GM19240 (cell line): ENCODE measurements around the gene LARP4B.

ENCODE experiments used
- DNase-seq: peaks from one replicate; pipeline ENCODE4 v3.0.0; 2011; ENCODE audit warnings: low spot score; ENCODE audit not compliant: insufficient read length

Gene LARP4B

DNA sequence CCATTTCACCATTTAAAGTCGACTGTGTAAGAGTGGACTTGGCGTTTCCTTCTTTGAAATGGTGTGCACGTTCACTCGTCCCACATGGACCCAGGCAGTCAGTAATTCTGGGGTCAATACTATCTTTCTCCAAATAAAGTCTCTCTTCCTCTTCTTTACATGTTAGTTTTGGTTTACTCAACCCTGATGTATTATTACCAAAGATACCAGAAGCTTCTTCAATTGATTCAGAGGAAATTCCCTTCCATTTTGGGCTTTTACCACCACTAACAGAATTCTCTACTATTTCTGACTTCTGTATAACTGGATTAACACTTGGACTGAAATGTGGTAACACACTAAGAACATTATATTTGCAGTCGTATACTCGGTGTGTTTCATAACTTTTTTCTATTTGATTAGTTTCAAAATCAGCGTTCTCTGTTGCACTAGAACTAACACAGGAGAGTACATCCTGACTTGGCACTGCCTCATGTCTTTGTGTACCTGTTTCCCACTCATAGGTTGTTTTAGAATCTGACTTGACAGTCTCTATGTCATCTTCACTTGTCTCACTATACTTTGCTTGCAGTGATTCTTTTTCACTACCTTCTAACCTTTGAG, 60.8 kb downstream of the LARP4B start:
- DNase-seq, result no peak

GRCh38 chr10:869171-869570, 62.3 kb downstream of the LARP4B start:
- no peak for DNase-seq

- no peak for DNase-seq
Observed at GRCh38 chr10:867807-868206, 63.7 kb downstream of the LARP4B start.

GRCh38 chr10:866577-866941, 64.9 kb downstream of the LARP4B start:
- DNase-seq, result no peak

GRCh38 chr10:865924-866576, 65.5 kb downstream of the LARP4B start:
- no peak for DNase-seq

DNA sequence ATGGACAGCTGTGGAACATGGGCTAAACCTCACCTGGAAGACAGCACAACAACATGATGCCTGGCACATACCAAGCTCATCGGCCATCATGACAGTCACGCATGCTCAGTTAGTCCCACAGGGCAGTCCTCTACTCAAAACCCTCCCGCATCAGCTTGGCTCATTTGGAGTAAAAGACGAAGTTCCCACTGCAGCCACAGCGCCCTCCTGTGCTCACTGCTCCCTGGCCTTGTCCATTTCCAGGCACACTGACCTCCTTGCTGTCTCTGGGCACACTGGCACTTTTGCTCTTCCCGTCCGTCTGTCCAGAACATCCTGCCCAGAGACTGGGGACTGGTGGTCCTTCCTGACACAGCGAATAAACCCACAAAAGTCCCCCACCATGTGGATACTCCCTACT, 66.2 kb downstream of the LARP4B start:
- DNase-seq, result no peak

- DNase-seq, result no peak
Observed at GRCh38 chr10:860519-860918, 71.0 kb downstream of the LARP4B start.

DNA sequence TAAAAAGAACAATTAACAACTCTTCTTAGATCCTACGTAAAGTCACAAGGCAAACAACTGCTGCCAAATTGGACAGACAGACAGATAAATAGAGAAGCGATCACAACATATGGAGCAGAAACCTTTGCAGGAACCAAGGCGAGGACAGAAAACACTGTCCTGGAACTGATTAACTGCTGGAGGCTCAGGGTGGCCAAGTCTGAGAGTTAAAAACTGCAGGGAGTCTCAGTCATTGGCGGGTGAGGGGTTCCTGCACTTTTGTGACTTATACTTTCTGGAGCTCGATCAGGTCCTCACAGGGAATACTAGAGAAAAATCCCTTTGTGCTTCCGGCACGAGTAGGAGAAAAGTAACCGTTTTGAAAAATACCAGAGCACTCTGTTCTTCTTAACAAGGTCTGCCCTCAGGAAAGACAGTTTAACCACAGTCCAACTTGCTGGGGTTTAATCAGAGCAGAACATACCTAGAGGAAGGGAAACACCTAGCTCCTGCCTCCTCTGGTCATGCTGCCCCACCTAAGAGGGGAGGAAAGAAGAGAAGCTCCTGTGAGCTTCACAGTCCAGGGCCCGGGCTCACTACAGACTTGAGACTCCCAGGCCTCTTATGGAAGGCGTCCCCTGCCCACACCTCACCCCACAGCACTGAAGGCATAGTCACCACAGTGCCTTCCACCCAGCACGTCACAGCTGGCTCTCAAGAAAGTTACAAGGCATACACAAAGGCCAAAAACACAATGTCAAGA, 74.9 kb downstream of the LARP4B start:
- no peak for DNase-seq

GRCh38 chr10:855671-856070, 75.8 kb downstream of the LARP4B start:
- DNase-seq, result no peak

DNA sequence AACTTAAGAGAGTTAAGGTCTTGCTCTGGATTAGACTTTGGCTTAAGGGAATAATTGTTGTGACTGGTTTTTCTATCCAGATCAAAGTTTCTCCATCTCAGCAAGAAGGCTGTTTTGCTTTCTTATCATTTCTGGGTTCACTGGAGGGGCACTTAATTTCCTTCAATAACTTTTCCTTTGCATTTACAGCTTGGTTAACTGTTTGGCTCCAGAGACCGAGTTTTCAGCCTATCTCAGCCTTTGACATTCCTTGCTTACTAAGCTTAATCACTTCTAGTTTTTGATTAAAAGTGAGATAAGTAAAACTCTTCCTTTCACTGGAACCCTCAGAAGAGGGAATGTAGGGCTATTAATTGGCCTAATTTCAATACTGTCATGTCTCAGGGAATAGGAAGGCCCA, 76.4 kb downstream of the LARP4B start:
- no peak for DNase-seq

DNA sequence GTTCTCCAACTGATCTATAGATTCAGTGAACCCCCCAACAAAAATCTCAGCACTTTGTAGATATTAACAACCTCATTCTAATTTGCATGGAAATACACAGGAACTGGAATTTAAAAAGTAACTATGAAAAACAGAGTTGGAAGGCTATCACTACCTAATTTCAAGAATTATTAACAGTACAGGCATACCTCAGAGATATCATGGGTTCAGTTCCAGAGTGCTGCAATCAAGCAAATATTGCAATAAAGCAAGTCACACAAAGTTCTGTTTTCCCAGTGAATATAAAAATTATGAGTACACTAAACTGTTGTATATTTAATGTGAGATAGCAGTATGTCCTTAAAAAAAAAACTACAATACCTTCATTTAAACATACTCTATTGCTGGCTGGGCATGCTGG, 78.5 kb downstream of the LARP4B start:
- DNase-seq, result no peak

DNA sequence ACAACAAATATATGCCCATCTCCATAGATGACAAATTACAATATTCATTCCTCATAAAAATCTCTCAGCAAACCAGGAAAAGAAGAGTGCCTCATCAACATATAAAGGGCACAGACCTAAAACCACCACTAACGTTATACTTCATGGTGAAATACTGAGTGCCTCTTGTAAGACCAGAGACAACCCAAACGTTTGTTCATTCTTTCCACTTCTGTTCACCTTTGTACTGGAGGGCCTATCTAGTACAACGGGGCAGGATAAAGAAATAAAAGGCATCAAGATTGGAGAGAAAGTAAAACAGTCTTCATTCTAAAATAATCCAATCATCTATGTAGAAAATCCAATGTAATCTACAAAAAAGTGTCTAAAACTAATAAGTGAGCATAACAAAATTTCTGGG, 79.1 kb downstream of the LARP4B start:
- DNase-seq, result no peak

DNA sequence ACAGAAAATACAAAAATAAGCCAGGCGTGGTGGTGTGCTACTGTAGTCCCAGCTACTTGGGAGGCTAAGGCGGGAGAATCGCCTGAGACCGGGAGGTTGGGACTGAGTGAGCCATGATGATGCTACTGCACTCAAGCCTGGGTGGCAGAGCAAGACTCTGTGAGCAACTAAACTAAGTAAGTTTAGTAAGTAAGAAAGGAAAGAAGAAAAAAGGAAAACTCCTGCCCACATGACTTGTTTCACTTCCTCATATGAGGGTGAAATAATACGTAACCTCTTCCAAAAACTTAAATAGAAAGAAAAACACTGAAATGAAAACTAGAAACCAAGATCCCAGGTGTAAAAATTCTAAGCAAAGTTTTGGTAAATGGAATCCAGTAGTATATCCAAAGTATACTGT, 79.6 kb downstream of the LARP4B start:
- no peak for DNase-seq

- no peak for DNase-seq
Observed at GRCh38 chr10:850093-850492, 81.4 kb downstream of the LARP4B start.

- DNase-seq, result no peak
Observed at GRCh38 chr10:847868-848267, 83.6 kb downstream of the LARP4B start.

DNA sequence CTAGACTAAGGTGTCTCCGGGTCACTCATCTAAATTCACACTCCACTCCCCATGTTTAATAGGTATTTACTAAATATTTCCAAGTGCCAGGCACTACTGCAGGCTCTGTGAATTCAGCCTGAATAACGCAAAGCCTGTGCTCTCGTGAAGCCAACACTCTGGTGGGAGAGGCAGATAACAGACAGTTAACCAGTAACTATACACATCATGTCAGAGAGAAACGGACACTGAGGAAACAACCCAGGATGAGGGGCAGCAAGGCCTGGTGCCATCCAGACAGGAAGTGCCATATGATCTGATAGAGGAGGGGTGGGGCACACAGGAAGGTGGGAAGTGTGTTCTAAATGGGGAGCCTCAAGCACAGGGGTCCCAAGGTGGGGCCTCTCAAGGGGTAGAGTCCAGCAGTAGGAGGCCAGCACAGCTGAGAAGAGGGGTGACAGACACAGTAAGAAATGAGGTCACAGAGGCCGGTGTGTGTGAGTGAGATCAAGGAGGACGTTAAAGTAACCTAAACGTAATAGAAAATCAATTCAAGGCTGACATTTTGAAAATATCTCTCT, 85.3 kb downstream of the LARP4B start:
- no peak for DNase-seq

DNA sequence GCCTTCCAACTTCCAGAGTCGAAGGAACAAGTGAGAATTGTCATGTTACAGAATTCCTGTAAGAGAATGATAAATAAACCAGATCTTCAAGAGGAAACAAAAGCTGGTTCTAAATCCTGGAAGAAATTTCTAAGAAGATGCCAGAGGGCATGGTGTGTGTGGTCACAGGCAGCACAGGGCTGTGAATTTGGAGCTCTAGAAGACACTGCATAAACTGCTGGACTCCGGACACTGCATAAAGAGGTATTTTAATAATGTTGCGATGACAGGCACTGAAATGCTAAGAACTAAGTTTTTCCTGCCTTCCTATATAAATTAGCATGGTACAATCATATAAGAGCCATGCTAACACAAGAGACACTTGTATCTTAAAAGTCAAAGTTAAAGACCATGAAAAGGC, 86.0 kb downstream of the LARP4B start:
- no peak for DNase-seq

DNA sequence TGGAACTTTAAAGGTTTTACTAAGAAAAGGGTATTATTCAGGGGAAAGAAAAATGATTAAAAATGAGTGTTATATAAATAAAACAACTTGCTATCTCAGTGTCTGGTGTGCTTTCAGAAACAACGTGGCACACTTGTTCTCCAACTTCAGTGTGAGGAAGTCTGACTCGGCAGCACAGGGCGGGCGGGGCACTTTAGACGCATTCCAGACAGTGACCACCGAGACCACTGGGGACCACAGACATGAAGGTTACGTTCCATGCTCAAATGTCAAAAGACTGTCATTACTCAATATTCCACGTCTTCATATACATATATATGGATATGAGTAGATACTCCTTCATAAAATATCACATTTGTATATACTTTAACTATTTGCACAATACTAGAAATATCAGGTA, 87.0 kb downstream of the LARP4B start:
- no peak for DNase-seq

DNA sequence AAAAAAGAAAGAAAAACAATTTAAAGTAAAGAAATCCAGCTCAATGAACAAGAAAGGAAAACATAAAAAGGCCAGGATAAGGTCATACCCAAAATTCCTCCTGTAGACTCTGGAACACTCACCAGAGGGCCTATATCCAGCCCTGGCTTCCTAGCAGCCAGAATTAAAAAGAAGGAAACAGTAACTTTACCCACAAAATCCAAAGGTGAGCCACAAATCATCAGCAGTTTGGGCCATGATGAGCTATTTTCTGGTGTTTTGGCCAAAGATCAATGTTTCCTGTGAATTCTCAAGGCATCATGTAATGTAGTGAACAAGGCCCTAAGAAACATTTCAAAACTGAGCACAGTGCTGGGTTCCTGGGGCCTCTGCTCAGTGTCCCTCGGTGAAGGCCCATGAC, 87.8 kb downstream of the LARP4B start:
- DNase-seq, result no peak

- no peak for DNase-seq
Observed at GRCh38 chr10:842795-843194, 88.7 kb downstream of the LARP4B start.

GRCh38 chr10:841535-841934, 90.0 kb downstream of the LARP4B start:
- DNase-seq, result no peak

- no peak for DNase-seq
Observed at GRCh38 chr10:839550-840205, 91.8 kb downstream of the LARP4B start.
